PC-3 (cell line): Measurements from ENCODE around the gene ASPA. TPM values are rescaled to one million over a fixed set of nuclear protein-coding genes. Genes with fewer than 3 reads are reported as not detected.
A peak's percentile ranks its signal among the peaks of the same experiment; 100 is the strongest.

Source experiments
- ATAC-seq: fragments of 200-7000 bp; cut with Tn5 transposase; 2 replicates; pipeline ENCODE4 v1.9.1; 2020; ENCODE audit warnings: mild to moderate bottlenecking, moderate library complexity
- BruUV-seq: library from RNA; stranded (reverse); fragments of 400-500 nt; replicated peaks from 2 replicates; lab custom pipeline; 2021; lab: Mats Ljungman, UMichigan
- CTCF ChIA-PET: fragments of 300-600 bp; sonication (Branson Sonifier 250); formaldehyde crosslinking; loops from one replicate; lab custom pipeline; 2022; ENCODE audit warnings: antibody characterized with exemption; lab: Charles Lee
- POLR2A ChIA-PET: fragments of 300-600 bp; sonication (Branson Sonifier 250); formaldehyde crosslinking; loops from one replicate; lab custom pipeline; 2022; ENCODE audit warnings: antibody characterized with exemption; ENCODE audit not compliant: unreplicated experiment; lab: Charles Lee
- DNase-seq: peaks from one replicate; pipeline ENCODE4 v3.0.0-alpha.2; 2015
- H2AFZ ChIP-seq: fragments of 300-600 bp; sonication (generic); 2 replicates; pipeline ENCODE4 v1.6.0; 2016; ENCODE audit warnings: antibody characterized with exemption, low read length
- H3F3A ChIP-seq: fragments of 300-600 bp; sonication (generic); one replicate; pipeline ENCODE4 v1.6.0; 2017; ENCODE audit warnings: antibody characterized with exemption, low read length, control low read depth, mild to moderate bottlenecking; ENCODE audit not compliant: unreplicated experiment
- H3K27ac ChIP-seq: fragments of 300-600 bp; sonication (generic); 2 replicates; pipeline ENCODE4 v1.5.1; 2016; ENCODE audit warnings: mild to moderate bottlenecking, low read length
- H3K27me3 ChIP-seq: fragments of 300-600 bp; sonication (generic); 2 replicates; pipeline ENCODE4 v1.6.1; 2016; ENCODE audit warnings: low read length, mixed read lengths
- H3K36me3 ChIP-seq: fragments of 300-600 bp; sonication (generic); 2 replicates; pipeline ENCODE4 v1.6.1; 2016; ENCODE audit warnings: low read depth, mixed run types, low read length, mixed read lengths
- H3K4me1 ChIP-seq: fragments of 300-600 bp; sonication (generic); 2 replicates; pipeline ENCODE4 v1.5.1; 2016; ENCODE audit warnings: low read length; ENCODE audit not compliant: insufficient read depth
- H3K4me2 ChIP-seq: fragments of 300-600 bp; sonication (generic); 2 replicates; pipeline ENCODE4 v1.6.0; 2016; ENCODE audit warnings: low read length
- H3K4me3 ChIP-seq: fragments of 300-600 bp; sonication (generic); 2 replicates; pipeline ENCODE4 v1.5.1; 2016; ENCODE audit warnings: mild to moderate bottlenecking, low read length, mixed read lengths
- H3K79me2 ChIP-seq: fragments of 300-600 bp; sonication (generic); 2 replicates; pipeline ENCODE4 v1.6.1; 2017; ENCODE audit warnings: low read length, mixed read lengths
- H3K9ac ChIP-seq: fragments of 300-600 bp; sonication (generic); 2 replicates; pipeline ENCODE4 v1.6.0; 2016; ENCODE audit warnings: mild to moderate bottlenecking, low read length
- H3K9me2 ChIP-seq: fragments of 300-600 bp; sonication (generic); replicated peaks from 2 replicates; pipeline ENCODE4 v1.6.1; 2016; ENCODE audit warnings: mixed run types, low read length, mixed read lengths
- H3K9me3 ChIP-seq: fragments of 300-600 bp; sonication (generic); 2 replicates; pipeline ENCODE4 v1.6.1; 2016; ENCODE audit warnings: low read length, mixed read lengths
- H4K20me1 ChIP-seq: fragments of 300-600 bp; sonication (generic); 2 replicates; pipeline ENCODE4 v1.6.1; 2016; ENCODE audit warnings: low read length, mixed read lengths
- EZH2 ChIP-seq: fragments of 300-600 bp; sonication (generic); IDR thresholded peaks from one replicate; pipeline ENCODE4 v1.6.1; 2017; ENCODE audit warnings: antibody characterized with exemption, mild to moderate bottlenecking, low read length; ENCODE audit not compliant: unreplicated experiment
- EZH2phosphoT487 ChIP-seq: fragments of 300-600 bp; sonication (generic); IDR thresholded peaks from 2 replicates; pipeline ENCODE4 v1.6.1; 2018; ENCODE audit warnings: mild to moderate bottlenecking, antibody characterized with exemption, low read length, borderline replicate concordance
- intact Hi-C: fragments of 100-400 bp; cut with micrococcal nuclease; formaldehyde crosslinking; loops from 2 replicates; pipeline ENCODE4 v1.9.0; 2023
- total RNA-seq: library from RNA; depleted of rRNA; stranded (reverse); fragments of >200 nt; gene quantifications from 2 replicates; pipeline ENCODE4 v1.2.3, GENCODE V29; 2014
- TF ChIP-seq, protein P1 (sequence below): fragments of 300-600 bp; sonication (generic); conservative IDR thresholded peaks from 2 replicates; pipeline ENCODE4 v1.5.1; 2017; ENCODE audit warnings: antibody characterized with exemption, low read depth, mild to moderate bottlenecking, low read length

Gene ASPA
- total RNA-seq, 1 experiment from 2014 or later: not detected

DNA sequence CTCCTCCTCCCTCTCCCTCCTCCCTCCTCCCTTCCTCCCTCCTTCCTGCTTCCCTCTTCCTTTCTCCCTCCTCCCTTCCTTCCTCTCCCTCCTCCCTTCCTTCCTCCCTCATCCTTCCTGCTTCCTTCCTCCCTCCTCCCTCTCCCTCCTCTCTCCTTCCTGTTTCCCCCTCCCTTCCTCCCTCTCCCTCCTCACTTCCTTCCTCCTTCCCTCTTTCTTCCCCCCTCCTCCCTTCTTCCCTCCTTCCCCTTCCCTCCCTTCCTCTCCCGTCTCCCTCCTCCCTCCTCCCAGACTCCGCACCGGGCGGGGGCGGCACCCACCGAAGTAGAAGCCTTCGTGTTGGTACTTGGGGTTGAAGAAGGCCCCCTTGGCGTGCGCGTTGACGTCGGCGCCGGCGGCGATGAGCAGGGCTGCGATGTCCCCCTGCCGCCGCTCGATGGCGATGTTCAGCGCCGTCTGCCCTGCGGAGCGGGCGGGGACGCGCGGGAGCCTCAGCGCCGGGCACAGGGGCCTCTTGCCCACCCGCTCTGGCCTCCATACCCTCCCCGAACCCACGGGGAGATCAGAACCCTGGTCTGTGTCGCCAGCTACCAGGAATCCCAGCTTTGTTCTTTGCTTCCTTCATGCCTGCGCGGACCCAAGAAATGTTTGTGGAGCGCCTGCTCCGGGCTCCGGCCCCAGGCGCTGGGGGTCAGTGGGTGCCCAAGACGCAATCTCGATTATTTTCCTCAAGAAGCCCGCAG, 59.6 kb downstream of the ASPA start:
- BruUV-seq: no TSS peak
- peak; percentile 74 for ATAC-seq
- Histone ChIP-seq H3K27me3 (no peaks in the 10 kb centered on the region), H3K27ac (peak overlapping the region; percentile 67), H3K36me3 (no peaks in the 10 kb centered on the region), H3K9me2 (no peaks in the 10 kb centered on the region), H3F3A (no peaks in the 10 kb centered on the region), H3K4me1 (peaks cover 3% of the 10 kb centered on the region; the same call in 1 of the 2 replicates), H2AFZ (peak overlapping the region; percentile 77), H3K9me3 (no peaks in the 10 kb centered on the region), H3K9ac (peak overlapping the region; percentile 72), H3K4me3 (peak overlapping the region; percentile 61), H3K4me2 (peak overlapping the region; percentile 78), H4K20me1 (no peaks in the 10 kb centered on the region), H3K79me2 (no peaks in the 10 kb centered on the region)
- TF ChIP-seq, protein P1, sequence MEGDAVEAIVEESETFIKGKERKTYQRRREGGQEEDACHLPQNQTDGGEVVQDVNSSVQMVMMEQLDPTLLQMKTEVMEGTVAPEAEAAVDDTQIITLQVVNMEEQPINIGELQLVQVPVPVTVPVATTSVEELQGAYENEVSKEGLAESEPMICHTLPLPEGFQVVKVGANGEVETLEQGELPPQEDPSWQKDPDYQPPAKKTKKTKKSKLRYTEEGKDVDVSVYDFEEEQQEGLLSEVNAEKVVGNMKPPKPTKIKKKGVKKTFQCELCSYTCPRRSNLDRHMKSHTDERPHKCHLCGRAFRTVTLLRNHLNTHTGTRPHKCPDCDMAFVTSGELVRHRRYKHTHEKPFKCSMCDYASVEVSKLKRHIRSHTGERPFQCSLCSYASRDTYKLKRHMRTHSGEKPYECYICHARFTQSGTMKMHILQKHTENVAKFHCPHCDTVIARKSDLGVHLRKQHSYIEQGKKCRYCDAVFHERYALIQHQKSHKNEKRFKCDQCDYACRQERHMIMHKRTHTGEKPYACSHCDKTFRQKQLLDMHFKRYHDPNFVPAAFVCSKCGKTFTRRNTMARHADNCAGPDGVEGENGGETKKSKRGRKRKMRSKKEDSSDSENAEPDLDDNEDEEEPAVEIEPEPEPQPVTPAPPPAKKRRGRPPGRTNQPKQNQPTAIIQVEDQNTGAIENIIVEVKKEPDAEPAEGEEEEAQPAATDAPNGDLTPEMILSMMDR: peak; percentile 74
- no peak for TF ChIP-seq EZH2phosphoT487
- DNase-seq: peak; percentile 77
- ChIA-PET CTCF (interaction anchor here (0.7 to 1.0 kb wide), 3 partner anchors 76 to 1884 kb away, joined by 3 to 10 read pairs (median 3); partner anchors contain the start of gene NUP88), POLR2A (no interaction called here)
- intact Hi-C loops: loop anchor here (1.0 kb wide), 1 partner anchor 101 kb away; the partner anchor contains the start of genes CTNS and SHPK

DNA sequence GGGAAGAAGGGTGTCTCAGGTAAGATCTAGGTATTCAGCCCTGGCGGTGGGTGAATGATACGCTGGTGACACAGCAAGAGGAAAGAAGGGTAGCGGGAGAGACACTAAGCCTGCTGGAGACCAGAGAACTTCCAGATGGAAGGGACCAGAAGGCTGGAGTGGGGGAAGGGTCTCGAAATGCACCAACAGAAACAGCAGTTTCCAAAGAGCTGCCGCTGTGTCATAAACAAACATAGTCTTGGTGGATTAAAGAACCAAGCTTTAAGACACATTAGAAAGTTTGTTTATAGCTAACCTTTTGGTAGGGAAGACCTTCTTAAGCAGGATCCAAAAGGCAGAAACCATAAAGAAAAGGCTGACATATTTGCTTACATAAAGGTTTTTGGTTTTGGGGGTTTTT, 60.9 kb downstream of the ASPA start:
- H3K36me3 ChIP-seq: no peaks in the 10 kb centered on the region
- CTCF ChIA-PET: no interaction called here
- H4K20me1 ChIP-seq: no peaks in the 10 kb centered on the region
- no peaks in the 10 kb centered on the region for H3K79me2 ChIP-seq
- TF ChIP-seq EZH2 (no peak), EZH2phosphoT487 (no peak)
- TF ChIP-seq, protein P1: no peak
- DNase-seq: no peak
- no peak overlapping the region for H3K4me3 ChIP-seq
- POLR2A ChIA-PET: no interaction called here
- H3K4me1 ChIP-seq: peaks cover 3% of the 10 kb centered on the region; the same call in 1 of the 2 replicates
- no peak overlapping the region for H3K27ac ChIP-seq
- H3K9me2 ChIP-seq: no peaks in the 10 kb centered on the region
- intact Hi-C loops: no loop called here
- H3K9me3 ChIP-seq: no peaks in the 10 kb centered on the region
- H3F3A ChIP-seq: no peaks in the 10 kb centered on the region
- H3K9ac ChIP-seq: no peak overlapping the region
- no peaks in the 10 kb centered on the region for H3K27me3 ChIP-seq
- no TSS peak for BruUV-seq
- H2AFZ ChIP-seq: no peak overlapping the region
- H3K4me2 ChIP-seq: no peak overlapping the region
- no peak for ATAC-seq

DNA sequence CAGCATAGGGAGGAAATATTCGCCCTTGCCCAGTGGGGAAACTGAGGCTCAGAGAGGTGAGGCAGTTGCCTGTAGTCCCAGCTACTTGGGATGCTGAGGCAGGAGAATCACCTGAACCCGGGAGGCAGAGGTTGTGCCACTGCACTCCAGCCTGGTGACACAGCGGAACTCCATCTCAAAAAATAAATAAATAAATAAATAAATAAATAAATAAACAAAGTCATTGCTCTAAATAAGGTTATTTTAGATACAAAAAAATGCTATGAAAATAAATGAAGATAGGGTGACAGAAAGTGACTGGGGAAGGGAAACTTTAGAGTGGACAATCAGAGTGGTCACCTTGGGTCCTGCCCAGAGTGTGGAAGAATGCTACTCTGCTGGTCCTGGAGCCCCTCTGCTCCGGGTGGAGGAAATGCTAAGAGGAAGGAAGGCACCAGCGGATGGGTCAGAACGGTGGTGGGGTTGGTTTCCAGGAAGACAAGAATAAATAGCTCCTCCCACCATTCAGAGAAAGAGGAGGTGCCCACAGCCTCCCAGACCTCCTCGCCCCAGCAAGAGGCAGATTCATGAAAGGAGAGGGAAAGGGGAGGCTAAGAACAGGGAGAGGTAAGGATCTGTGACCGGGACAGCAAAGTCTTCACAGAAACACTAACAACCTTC, 64.2 kb downstream of the ASPA start:
- Histone ChIP-seq H3K9ac (no peak overlapping the region), H3K4me3 (no peak overlapping the region), H4K20me1 (no peaks in the 10 kb centered on the region), H3K4me1 (peaks cover 3% of the 10 kb centered on the region; the same call in 1 of the 2 replicates), H3K9me3 (no peaks in the 10 kb centered on the region), H3F3A (no peaks in the 10 kb centered on the region), H2AFZ (no peak overlapping the region), H3K36me3 (no peaks in the 10 kb centered on the region), H3K79me2 (no peaks in the 10 kb centered on the region), H3K9me2 (no peaks in the 10 kb centered on the region), H3K27ac (no peak overlapping the region), H3K27me3 (no peaks in the 10 kb centered on the region), H3K4me2 (no peak overlapping the region)
- ChIA-PET CTCF (no interaction called here), POLR2A (no interaction called here)
- intact Hi-C loops: no loop called here
- ATAC-seq (no peak), DNase-seq (no peak)
- BruUV-seq: no TSS peak
- TF ChIP-seq, protein P1: no peak
- no peak for TF ChIP-seq EZH2phosphoT487
- no peak for TF ChIP-seq EZH2
